ENCODE data around the gene GADD45G. TPM values are rescaled to one million over a fixed set of nuclear protein-coding genes. Genes with fewer than 3 reads are reported as not detected.

The GADD45G gene
- total RNA-seq, 1 experiment from 2014 or later, result 7.7 TPM

DNA sequence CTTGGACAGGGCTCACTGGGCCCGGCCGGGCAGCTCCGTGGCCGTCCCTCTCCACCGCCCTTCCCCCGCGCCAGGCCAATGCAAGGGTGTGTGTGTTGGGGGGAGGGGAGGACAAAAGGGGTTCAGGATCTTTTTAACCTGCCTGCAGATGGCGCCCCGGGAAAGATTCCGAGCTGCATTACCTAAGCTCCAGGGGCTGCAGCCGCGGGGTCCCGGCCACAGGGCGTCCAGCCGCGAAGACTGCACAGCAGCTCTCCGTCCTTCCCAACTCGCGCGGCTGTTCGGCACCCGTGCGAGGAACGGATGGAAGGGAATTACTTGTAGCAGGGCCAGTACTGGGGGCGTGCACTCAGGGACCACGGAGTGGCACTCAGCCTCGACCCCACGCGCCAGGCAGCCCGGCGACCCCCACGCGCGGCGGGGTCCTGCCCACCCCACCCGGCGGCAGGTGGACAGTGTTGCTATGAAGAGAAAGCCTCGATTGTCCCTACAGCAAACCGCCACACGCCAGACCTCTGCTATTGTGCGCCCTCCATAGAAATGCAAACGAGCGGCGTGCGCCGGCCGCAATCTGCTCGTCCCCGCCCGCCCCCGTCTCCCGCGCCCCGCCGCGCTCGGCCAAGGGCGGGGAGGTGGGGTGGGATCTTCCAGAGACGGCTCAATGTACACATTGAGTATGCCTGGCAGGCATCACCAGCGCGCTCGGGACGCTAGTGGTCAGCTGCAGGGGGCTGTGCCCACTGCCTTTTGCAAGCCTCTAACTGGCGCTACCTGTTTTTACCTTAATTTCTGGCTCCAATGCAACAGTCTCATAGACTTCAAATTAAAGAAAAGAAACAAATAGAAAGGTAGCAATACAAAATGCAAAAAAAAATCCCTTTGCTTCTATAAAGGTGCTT is 796 bp upstream of the GADD45G start:
- H4K8ac ChIP-seq (replicated peaks; ENCODE audit: insufficient read length, low read depth, low read length), result no peak overlapping the region
- H3K79me2 ChIP-seq (ENCODE audit: insufficient read depth, low read length), result peaks cover 2% of the 10 kb centered on the region; the same call in 1 of the 2 replicates
- H3K4me2 ChIP-seq (ENCODE audit: insufficient read depth, insufficient read length, low read length), result peak overlapping the region; percentile 45
- H3K27ac ChIP-seq (ENCODE audit: insufficient read length, low read depth, low read length), result no peak overlapping the region
- peak; percentile 91 for DNase-seq
- H3K9me3 ChIP-seq (ENCODE audit: control insufficient read depth, low read depth, low read length), result no peaks in the 10 kb centered on the region
- peak overlapping the region; percentile 94 for H3K18ac ChIP-seq (ENCODE audit: insufficient read length, low read depth, low read length)
- no peak overlapping the region for H2BK15ac ChIP-seq (ENCODE audit: low read depth, low read length)
- no peak overlapping the region for H2BK120ac ChIP-seq (ENCODE audit: low read depth, low read length, poor library complexity, severe bottlenecking)
- H4K5ac ChIP-seq (ENCODE audit: insufficient read length, low read depth, low read length), result peak overlapping the region; percentile 55
- H3K9me3 Mint-ChIP-seq, result peaks cover 0 to 4% of the 10 kb centered on the region in 2 experiments; a peak in 1 of 5 replicates
- peaks cover 24% of the 10 kb centered on the region for H3K23me2 ChIP-seq (ENCODE audit: insufficient read length, low read depth, low read length, poor library complexity, severe bottlenecking)
- H3K4ac ChIP-seq (ENCODE audit: low read depth, low read length), result no peak overlapping the region; the same call in 1 of the 2 replicates
- peaks cover 4 to 28% (median 11%) of the 10 kb centered on the region in 3 experiments; a peak in 6 of 7 replicates for H3K36me3 Mint-ChIP-seq (ENCODE audit: insufficient read depth in 1 of 3, low read depth in 3 of 3)
- H3K23ac ChIP-seq (ENCODE audit: insufficient read length, low read depth, low read length), result no peak overlapping the region
- no peaks in the 10 kb centered on the region; the same call in 1 of the 2 replicates for H3K4me1 ChIP-seq (ENCODE audit: insufficient read depth, low read length)
- no peak overlapping the region for H4K91ac ChIP-seq (ENCODE audit: insufficient read length, low read depth, low read length)
- H2BK20ac ChIP-seq (ENCODE audit: low read depth, low read length, poor library complexity, severe bottlenecking), result no peak overlapping the region
- H3T11ph ChIP-seq (ENCODE audit: low read length), result no peak overlapping the region
- H3K27ac Mint-ChIP-seq, result peak overlapping the region; percentile 92 to 97 (median 97)
- WGBS (ENCODE audit: extremely low coverage, insufficient read length, low lambda C conversion rate), result no CpG with 5 or more reads among the region's 64 CpGs
- TF ChIP-seq, protein P1, sequence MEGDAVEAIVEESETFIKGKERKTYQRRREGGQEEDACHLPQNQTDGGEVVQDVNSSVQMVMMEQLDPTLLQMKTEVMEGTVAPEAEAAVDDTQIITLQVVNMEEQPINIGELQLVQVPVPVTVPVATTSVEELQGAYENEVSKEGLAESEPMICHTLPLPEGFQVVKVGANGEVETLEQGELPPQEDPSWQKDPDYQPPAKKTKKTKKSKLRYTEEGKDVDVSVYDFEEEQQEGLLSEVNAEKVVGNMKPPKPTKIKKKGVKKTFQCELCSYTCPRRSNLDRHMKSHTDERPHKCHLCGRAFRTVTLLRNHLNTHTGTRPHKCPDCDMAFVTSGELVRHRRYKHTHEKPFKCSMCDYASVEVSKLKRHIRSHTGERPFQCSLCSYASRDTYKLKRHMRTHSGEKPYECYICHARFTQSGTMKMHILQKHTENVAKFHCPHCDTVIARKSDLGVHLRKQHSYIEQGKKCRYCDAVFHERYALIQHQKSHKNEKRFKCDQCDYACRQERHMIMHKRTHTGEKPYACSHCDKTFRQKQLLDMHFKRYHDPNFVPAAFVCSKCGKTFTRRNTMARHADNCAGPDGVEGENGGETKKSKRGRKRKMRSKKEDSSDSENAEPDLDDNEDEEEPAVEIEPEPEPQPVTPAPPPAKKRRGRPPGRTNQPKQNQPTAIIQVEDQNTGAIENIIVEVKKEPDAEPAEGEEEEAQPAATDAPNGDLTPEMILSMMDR (conservative IDR thresholded peaks at IDR 0.05), result peak; percentile 72
- no peak overlapping the region for H2BK12ac ChIP-seq (ENCODE audit: insufficient read length, low read depth, low read length)
- peak overlapping the region; percentile 36 for H3K9ac ChIP-seq (ENCODE audit: extremely low read depth, insufficient read length, low read length)
- H2AK5ac ChIP-seq (ENCODE audit: insufficient read length, low read length), result no peak overlapping the region
- H2AFZ ChIP-seq (ENCODE audit: low read length), result no peak overlapping the region
- H3K56ac ChIP-seq (ENCODE audit: insufficient read length, low read depth, low read length), result no peak overlapping the region
- peaks cover 37 to 43% of the 10 kb centered on the region in 2 experiments for H3K4me1 Mint-ChIP-seq
- no peaks in the 10 kb centered on the region for H4K20me1 ChIP-seq (ENCODE audit: control insufficient read depth, insufficient read depth, insufficient read length)
- H3K27me3 ChIP-seq (ENCODE audit: insufficient read depth, low read length), result no peaks in the 10 kb centered on the region
- no peaks in the 10 kb centered on the region for H3K79me1 ChIP-seq (ENCODE audit: insufficient read depth, low read depth, low read length, poor library complexity, severe bottlenecking)
- H3K4me3 Mint-ChIP-seq, result peak overlapping the region; percentile 81 to 82
- H3K27me3 Mint-ChIP-seq (ENCODE audit: low read depth), result peaks cover 47% of the 10 kb centered on the region
- H2BK5ac ChIP-seq (ENCODE audit: insufficient read length, low read length), result no peak overlapping the region
- H3K14ac ChIP-seq (ENCODE audit: insufficient read depth, low read length), result peak overlapping the region; percentile 97
